Left cardiac atrium (tissue), 4 donors: ENCODE measurements around the gene RAB43. TPM values are rescaled to one million over a fixed set of nuclear protein-coding genes. Genes with fewer than 3 reads are reported as not detected.

ENCODE experiments used
- ATAC-seq, 2 donors: fragments of 200-7000 bp; cut with Tn5 transposase; one replicate each; pipeline ENCODE4 v1.9.1; 2020; ENCODE audit warnings: mild to moderate bottlenecking in 2 of 2, moderate library complexity in 2 of 2
- DNase-seq: peaks from one replicate; pipeline ENCODE4 v3.0.0-alpha.2; 2020
- intact Hi-C, 2 donors: fragments of 100-400 bp; cut with DNase I; formaldehyde crosslinking; loops; one replicate each; pipeline versions ENCODE4 v1.14.1 to v1.15.1; 2022 to 2023
- total RNA-seq, 2 donors: library from RNA; stranded (reverse); fragmentation: NEBNext Ultra II Directional; extraction: Animal tissue kit (Norgen Biotek cat#: 25700); gene quantifications; one replicate each; pipeline ENCODE4 v1.2.1, GENCODE V29; 2021
- donor health status: DM: no; HTN: yes; CAD: no.
- donor health status: DM: no; HTN: yes; CAD: no; lungs with severe emphysema.
- donor health status: DM: yes; HTN: yes; CAD: no.
- donor health status: Dilated cardiomyopathy.

Gene RAB43
- total RNA-seq, 2 donors from 2014 or later: 6.4 to 6.9 TPM

DNA sequence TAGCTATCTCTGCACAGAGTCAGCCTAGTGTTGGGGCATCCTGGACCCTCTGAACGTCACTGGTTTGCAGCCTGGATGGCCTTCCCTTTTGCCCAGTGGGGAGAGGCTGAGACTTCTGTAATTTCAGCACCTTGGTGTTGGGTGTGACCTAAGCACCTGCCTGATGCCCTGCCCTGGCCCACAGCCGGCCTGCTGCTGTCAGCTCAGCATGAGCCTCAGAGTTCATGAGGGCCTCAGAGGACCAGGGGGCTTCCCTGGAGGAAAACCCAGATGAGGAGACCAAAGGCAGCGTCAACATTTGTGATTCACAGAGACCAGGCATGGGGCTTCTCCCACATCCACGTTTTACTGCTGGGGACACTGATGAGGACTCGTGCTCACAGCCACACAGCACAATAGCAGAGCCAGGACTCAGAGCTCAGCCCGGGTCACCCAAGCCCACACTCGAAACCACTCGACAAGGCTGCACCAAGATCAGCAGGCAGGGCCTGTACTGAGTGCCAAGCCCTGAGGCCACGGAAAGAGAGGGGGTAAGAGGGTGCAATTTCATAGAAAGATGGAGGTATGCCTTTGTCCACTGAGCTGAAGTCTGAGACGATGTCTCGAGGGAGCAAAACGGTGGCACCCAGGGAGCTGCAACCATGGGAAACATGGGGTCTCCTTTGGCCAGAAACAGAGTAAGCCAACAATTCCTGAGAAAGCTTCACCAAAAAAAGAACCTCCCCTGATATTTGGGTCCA lies 70.9 kb downstream of the RAB43 start:
- ATAC-seq (no peak), DNase-seq (no peak)
- intact Hi-C loops: loop anchor here in 1 of 2 donors (10.0 kb wide), 1 partner anchor 194 kb away; the partner anchor contains the start of gene COPG1

DNA sequence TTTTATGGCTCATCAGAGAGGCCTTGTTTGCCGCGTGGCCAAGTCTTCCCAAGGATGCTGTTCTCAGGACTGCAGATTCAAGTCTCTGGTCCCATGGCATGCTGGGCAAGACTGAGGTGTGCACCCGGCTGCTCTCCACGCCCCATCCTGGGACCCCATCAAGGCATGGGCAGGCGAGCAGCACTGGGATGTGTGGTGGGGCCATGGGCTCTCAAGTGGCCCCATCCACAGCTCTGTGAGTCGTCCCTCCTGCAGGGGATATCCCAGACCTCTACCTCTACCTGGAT lies 74.1 kb downstream of the RAB43 start:
- intact Hi-C loops: no loop called here
- no peak for ATAC-seq
- no peak for DNase-seq

DNA sequence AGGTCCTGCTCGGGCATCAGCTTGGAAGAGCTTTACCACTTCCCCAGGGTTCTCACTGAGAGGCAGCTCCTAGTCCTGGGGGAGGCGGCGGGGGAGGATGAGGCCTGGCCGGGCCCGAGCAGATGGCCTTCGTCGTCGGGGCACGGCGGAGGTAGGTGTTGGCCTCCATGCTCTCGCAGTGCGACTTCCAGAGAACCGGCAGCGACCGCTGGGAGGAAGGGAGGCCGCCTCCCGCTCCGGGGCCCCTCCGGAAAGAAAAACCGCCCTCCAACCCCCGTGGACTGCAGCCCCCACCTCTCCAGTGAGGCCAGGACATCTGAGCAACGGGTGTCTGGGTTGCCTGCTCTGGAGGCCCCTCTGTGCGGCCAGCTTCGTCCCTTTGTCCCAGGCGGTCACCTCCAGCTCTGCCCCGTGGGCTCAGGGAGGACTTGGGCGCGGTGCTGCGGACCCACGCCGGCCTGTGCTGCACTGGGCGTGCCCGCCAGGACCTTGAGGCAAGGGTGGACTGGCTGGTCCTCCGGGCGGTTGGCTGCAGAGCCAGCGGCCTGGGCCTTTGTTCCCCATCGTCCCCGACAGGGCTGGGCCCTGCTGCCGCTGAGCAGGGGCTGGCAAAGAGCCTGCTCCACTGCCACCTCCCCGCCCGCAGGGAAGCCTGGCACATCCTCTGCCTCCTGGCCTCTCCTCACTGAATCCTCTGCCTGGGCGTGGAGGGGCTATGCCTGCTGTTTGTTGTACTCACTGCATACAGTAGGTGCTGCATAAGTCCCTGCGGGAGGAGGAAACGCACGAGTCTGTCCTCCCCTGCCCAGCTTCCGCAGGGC lies 74.7 kb downstream of the RAB43 start:
- DNase-seq: no peak
- peak in 1 of 2 donors; percentile 7 for ATAC-seq
- intact Hi-C loops: no loop called here

DNA sequence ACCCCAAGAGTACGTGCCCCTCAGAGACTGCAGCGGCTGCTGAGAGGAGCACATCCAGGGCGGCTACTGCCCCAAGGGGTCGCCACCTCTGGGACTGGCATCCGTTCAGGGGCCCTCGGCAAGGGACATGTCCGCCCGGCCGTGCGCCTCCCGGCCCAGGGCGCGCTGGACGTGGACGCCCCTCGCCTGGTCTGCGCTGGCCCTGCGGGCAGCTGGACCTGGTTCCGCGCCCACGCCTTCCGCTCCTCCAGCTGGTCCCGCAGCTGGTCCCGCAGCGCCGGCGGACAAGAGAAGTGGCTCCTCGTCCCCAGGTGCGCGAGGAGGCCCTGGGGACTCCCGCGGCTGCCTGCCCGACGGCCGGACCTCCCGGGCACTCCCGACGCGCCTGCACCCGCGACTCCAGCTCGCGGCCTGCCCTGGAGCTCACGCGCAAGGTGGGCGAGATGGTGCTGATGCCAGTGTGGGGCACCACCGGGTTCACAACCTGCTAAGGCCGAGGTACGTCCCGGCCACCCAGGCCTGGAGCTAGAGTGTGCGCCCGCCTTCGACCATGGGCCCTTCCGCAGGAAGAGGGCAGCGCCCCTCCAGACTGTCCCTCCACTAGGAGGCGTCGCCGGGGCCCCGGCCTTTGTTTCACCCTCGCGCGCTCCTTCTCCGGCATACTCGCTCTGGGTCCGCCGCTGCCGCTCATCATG lies 75.4 kb downstream of the RAB43 start:
- DNase-seq: no peak
- intact Hi-C loops: no loop called here
- ATAC-seq: peak; percentile 54 to 57

DNA sequence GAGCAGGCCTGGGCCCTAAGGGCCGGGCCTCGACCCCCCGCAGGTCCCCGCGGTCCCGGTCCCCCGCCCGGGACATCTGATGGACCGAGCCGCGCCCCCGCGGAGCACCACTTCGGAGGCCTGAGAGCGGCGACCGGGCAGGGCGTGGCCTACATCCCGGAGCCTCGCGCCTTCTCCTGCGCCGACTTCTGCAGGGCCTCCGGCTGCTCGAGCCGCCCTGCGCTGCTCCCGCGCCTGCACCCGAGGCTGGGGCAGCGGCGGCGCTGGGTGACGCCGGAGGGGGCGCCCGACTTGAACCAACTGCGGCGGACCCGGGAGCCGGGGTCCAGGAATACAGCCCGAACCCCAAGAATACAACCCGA lies 75.9 kb downstream of the RAB43 start:
- peak; percentile 68 to 86 for ATAC-seq
- intact Hi-C loops: no loop called here
- peak; percentile 61 for DNase-seq

DNA sequence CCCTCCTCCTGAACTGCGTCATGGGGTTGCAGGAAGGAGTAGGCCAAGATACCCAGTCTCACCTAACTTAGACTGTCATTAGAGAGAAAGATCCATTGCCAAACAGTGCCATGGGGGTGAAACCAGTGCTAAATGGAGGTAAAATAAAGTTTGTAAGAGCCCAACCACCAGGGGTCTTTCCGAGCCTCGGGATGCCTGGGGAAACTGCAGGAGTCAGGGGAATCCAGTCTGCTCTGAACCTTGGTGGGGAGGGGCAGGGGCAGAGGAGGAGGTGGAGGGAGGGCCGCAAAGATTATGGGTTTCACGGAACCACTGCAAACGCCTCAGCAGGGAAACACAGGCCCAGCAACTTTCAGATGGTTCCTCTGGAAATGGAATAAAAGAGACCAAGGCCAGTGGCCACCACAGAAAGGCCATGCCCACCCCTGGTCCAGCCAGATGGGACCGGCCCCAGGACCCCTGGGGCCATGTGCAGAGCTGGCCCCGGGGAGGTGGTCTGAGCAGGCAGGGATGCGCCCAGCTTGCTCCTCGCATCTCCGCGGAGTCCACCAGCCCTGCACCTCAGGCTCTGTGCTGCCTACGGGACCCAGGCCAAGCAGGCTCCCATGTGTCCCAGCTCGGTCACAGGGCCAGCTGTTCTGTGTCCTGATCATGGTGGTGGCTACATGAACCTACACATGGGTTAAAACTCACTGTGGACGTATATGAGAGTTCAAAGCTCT lies 80.9 kb downstream of the RAB43 start:
- DNase-seq (no peak), ATAC-seq (no peak)
- intact Hi-C loops: no loop called here

DNA sequence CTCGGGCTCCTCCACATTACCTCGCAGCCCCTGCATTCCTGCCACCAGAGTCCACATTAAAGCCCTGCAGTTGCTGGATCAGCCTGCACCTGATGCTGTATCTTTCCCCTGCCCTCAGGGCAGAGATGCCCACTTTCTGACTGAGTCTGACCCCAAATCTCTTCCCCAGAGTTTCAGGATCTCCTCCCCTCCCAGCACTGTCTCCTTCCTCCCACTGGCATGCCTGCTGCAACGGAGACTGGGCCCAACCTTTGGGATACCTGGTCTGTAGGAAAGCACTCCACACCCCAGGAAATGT lies 81.6 kb downstream of the RAB43 start:
- intact Hi-C loops: no loop called here
- ATAC-seq: peak in 1 of 2 donors; percentile 12
- DNase-seq: peak; percentile 7

DNA sequence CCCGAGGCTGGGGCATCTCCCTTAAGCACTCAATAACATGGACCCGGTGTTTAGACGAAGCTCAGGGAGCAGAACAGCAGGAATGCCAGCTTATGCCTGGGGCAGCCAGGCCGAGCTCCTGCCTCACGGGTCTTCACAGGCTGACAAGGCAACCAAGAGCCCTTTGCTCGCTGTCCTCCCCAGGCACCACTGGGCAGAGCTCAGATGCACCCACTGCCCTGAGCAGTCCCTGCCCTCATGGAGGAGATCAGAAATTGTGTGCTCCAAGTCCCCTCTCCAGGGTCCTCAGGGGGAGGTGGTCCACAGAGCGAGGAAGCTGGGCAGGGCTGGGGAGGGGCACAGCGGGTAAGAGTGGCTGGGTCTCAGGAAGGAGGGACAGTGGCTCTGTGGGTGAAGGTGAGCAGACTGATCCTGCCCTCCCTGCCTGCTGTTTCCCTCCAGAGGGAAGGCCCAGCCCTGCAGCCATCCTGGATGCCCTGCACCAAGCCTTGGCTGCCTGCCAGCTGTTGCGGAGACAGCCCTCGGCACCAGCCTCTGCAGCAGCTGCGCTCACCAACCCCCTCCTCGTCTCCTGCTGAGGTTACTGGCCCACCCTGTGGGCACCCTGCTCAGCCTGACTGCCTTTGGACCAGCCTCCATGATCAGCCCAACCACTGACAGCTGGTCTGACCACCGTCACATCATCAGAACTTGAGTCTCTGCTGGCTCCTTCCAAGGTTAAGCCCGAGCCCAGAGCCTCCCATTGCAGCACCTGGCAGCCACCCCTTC lies 82.1 kb downstream of the RAB43 start:
- intact Hi-C loops: no loop called here
- ATAC-seq (peak; percentile 44 to 63), DNase-seq (no peak)

DNA sequence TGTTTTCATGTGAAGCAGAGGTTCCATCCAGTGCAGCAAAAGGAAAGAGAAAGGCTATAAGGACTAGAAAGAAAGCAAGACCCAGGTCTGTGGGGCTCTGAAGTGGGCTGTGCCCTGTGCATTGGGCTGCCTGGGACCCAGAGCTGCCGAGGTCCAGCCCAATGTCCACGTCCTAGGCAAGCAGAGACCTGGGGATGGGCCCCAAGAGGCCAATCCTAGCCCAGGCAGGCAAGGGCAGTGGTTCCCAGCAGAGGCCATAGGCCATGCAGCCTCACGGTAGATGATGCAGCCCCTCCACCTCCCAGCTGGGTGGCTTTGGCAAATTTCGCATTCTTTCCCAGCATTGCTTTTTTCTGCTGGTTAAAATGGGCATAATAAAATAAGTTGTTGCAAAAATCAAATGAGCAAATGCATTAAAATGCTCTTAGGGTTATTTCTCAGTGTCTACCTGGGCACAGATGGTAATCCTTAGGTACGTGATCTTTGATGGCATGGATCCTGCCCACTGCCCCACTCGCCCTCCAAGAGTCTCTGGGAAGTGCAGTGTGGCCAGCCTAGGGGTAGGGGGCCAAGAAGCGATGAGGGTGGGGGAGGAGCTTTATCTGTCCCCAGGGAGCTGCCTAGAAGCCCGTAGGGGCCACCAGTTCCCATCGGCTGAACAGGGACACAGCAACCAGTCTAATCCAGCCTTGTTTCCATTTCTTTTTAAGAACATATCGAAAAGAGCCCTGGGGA lies 83.3 kb downstream of the RAB43 start:
- no peak for DNase-seq
- ATAC-seq: no peak
- intact Hi-C loops: no loop called here

Other genes with a start within 250 kb of the RAB43 start
- 10 to 100 TPM; 35.3 to 37.5 TPM for gene ACAD9, start 242.2 kb downstream of the RAB43 start, total RNA-seq
- gene CFAP92, start 127.7 kb downstream of the RAB43 start, total RNA-seq: under 1 TPM; 0.29 to 0.73 TPM
- gene EFCC1, start 120.5 kb downstream of the RAB43 start, total RNA-seq: 1 to 10 TPM; 1.1 to 2.3 TPM
- gene GP9, start 61.0 kb downstream of the RAB43 start, total RNA-seq: under 1 TPM in 1 of 2 donors, not detected in 1; 0.29 TPM
- gene ISY1, start 39.3 kb upstream of the RAB43 start, total RNA-seq: 10 to 100 TPM; 23.3 to 28.3 TPM
- 100 to 1,000 TPM; 342 to 378 TPM for gene CNBP, start 62.1 kb upstream of the RAB43 start, total RNA-seq
- 100 to 1,000 TPM; 109 to 149 TPM for gene COPG1, start 127.8 kb upstream of the RAB43 start, total RNA-seq
- 10 to 100 TPM; 44.6 to 46.7 TPM for gene HMCES, start 157.1 kb upstream of the RAB43 start, total RNA-seq